OCI-LY1 (cell line): ENCODE data around the gene ABCF3.

Experiments
- H2AFZ ChIP-seq: fragments of 200-600 bp; sonication (generic), shearing (Covaris generic); 2 replicates; pipeline ENCODE4 v1.6.0; 2014; ENCODE audit warnings: antibody characterized with exemption, mild to moderate bottlenecking, low read length
- H3F3A ChIP-seq: fragments of 200-600 bp; sonication (generic), shearing (Covaris generic); 2 replicates; pipeline ENCODE4 v1.6.0; 2014; ENCODE audit warnings: mild to moderate bottlenecking, antibody characterized with exemption, low read length, moderate library complexity; ENCODE audit not compliant: insufficient read depth
- H3K27ac ChIP-seq: fragments of 200-600 bp; sonication (generic); 2 replicates; pipeline ENCODE4 v1.5.1; 2014; ENCODE audit warnings: low read length, mixed run types, mild to moderate bottlenecking, low read depth; ENCODE audit not compliant: poor library complexity, severe bottlenecking
- H3K27me3 ChIP-seq: fragments of 200-600 bp; sonication (generic); 2 replicates; pipeline ENCODE4 v1.6.0; 2014; ENCODE audit warnings: antibody characterized with exemption, mild to moderate bottlenecking, low read length, moderate library complexity; ENCODE audit not compliant: insufficient read depth
- H3K36me3 ChIP-seq: fragments of 200-600 bp; sonication (generic); 2 replicates; pipeline ENCODE4 v1.6.1; 2014; ENCODE audit warnings: mild to moderate bottlenecking, antibody characterized with exemption, low read length, moderate library complexity, mixed read lengths; ENCODE audit not compliant: insufficient read depth
- H3K4me1 ChIP-seq: fragments of 200-600 bp; sonication (generic); 2 replicates; pipeline ENCODE4 v1.5.1; 2014; ENCODE audit warnings: mild to moderate bottlenecking, low read length, moderate library complexity; ENCODE audit not compliant: insufficient read depth, severe bottlenecking
- H3K4me2 ChIP-seq: fragments of 200-600 bp; sonication (generic), shearing (Covaris generic); 2 replicates; pipeline ENCODE4 v1.6.1; 2014; ENCODE audit warnings: low read length
- H3K4me3 ChIP-seq: fragments of 200-600 bp; sonication (generic); 2 replicates; pipeline ENCODE4 v1.5.1; 2014; ENCODE audit warnings: low read length, low read depth, mild to moderate bottlenecking, mixed read lengths; ENCODE audit not compliant: poor library complexity, severe bottlenecking
- H3K79me2 ChIP-seq: fragments of 200-600 bp; shearing (Covaris generic); 2 replicates; pipeline ENCODE4 v1.6.1; 2016; ENCODE audit warnings: mixed run types, low read length, mixed read lengths; ENCODE audit not compliant: insufficient read depth
- H3K9ac ChIP-seq: fragments of 200-600 bp; sonication (generic), shearing (Covaris generic); 2 replicates; pipeline ENCODE4 v1.6.1; 2014; ENCODE audit warnings: mild to moderate bottlenecking, low read length, mixed read lengths
- H3K9me2 ChIP-seq: fragments of 200-600 bp; sonication (generic), shearing (Covaris generic); 2 replicates; pipeline ENCODE4 v1.6.1; 2014; ENCODE audit warnings: low read depth, mild to moderate bottlenecking, low read length, mixed read lengths
- H3K9me3 ChIP-seq: fragments of 200-600 bp; shearing (Covaris generic); 2 replicates; pipeline ENCODE4 v1.6.1; 2014; ENCODE audit warnings: low read length, mixed read lengths
- H4K20me1 ChIP-seq: fragments of 200-600 bp; sonication (generic), shearing (Covaris generic); 2 replicates; pipeline ENCODE4 v1.6.0; 2016; ENCODE audit warnings: mild to moderate bottlenecking, low read length; ENCODE audit not compliant: insufficient read depth
- EZH2 ChIP-seq: fragments of 200-600 bp; sonication (generic), shearing (Covaris generic); IDR thresholded peaks from 2 replicates; pipeline ENCODE4 v1.8.0; 2017; ENCODE audit warnings: borderline replicate concordance, mixed run types, mild to moderate bottlenecking, antibody characterized with exemption, low read length, moderate library complexity, mixed read lengths
- TF ChIP-seq, protein P1 (sequence below): fragments of 200-600 bp; sonication (generic), shearing (Covaris generic); IDR thresholded peaks from 2 replicates; pipeline ENCODE4 v1.5.1; 2017; ENCODE audit warnings: mild to moderate bottlenecking, antibody characterized with exemption, low read length, moderate library complexity, mixed read lengths

ABCF3 gene

DNA sequence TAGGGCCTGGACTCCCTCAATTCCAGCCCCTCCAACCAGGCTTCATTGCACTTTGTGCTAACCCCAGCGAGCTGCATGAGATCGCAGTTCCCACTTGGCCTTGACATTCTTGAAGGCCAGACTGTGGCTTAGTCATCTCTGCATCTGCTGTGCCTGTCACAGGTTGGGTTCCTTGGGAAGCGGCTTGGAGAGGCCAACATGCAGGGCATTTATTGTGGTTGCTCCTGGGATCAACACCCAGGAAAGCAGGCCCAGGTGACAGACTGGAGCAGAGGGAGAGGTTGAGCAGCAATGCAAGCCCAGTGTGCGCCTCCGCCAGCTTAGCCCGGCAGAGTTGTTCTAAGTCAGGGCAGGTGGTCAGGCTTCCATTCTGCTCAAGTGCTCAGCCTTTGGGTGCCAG lies 10.5 kb downstream of the ABCF3 start:
- no peaks in the 10 kb centered on the region for H3K9me3 ChIP-seq
- H3K79me2 ChIP-seq = no peaks in the 10 kb centered on the region
- no peak overlapping the region for H2AFZ ChIP-seq
- TF ChIP-seq EZH2 = no peak
- TF ChIP-seq, protein P1, sequence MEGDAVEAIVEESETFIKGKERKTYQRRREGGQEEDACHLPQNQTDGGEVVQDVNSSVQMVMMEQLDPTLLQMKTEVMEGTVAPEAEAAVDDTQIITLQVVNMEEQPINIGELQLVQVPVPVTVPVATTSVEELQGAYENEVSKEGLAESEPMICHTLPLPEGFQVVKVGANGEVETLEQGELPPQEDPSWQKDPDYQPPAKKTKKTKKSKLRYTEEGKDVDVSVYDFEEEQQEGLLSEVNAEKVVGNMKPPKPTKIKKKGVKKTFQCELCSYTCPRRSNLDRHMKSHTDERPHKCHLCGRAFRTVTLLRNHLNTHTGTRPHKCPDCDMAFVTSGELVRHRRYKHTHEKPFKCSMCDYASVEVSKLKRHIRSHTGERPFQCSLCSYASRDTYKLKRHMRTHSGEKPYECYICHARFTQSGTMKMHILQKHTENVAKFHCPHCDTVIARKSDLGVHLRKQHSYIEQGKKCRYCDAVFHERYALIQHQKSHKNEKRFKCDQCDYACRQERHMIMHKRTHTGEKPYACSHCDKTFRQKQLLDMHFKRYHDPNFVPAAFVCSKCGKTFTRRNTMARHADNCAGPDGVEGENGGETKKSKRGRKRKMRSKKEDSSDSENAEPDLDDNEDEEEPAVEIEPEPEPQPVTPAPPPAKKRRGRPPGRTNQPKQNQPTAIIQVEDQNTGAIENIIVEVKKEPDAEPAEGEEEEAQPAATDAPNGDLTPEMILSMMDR = no peak
- no peak overlapping the region for H3K9ac ChIP-seq
- H3K9me2 ChIP-seq = no peaks in the 10 kb centered on the region
- H3K4me3 ChIP-seq = no peak overlapping the region
- H3F3A ChIP-seq = no peaks in the 10 kb centered on the region
- H4K20me1 ChIP-seq = no peaks in the 10 kb centered on the region
- H3K4me1 ChIP-seq = no peaks in the 10 kb centered on the region
- peaks cover 43% of the 10 kb centered on the region for H3K36me3 ChIP-seq
- H3K4me2 ChIP-seq = no peak overlapping the region
- H3K27me3 ChIP-seq = no peaks in the 10 kb centered on the region
- no peak overlapping the region for H3K27ac ChIP-seq

DNA sequence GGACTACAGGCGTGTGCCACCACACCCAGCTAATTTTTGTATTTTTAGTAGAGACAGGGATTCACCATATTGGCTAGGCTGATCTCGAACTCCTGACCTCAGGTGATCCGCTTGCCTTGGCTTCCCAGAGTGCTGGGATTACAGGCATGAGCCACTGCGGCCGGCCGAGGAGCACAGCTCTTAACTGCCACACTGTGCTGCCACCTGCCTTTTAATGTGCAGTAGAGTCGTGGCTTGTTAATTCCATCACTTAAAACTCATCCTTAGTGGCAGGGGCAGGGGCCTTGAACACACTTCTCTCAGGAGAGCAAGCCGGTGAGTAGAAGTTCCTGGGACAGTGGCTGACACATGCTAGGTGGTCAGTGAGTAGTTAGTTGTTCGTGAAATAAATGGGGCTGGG lies 12.5 kb downstream of the ABCF3 start:
- H3F3A ChIP-seq = no peaks in the 10 kb centered on the region
- no peaks in the 10 kb centered on the region for H3K27me3 ChIP-seq
- no peaks in the 10 kb centered on the region for H3K9me2 ChIP-seq
- no peak overlapping the region for H3K9ac ChIP-seq
- H2AFZ ChIP-seq = no peak overlapping the region
- no peak overlapping the region for H3K4me3 ChIP-seq
- peaks cover 23% of the 10 kb centered on the region for H3K36me3 ChIP-seq
- no peak overlapping the region for H3K27ac ChIP-seq
- TF ChIP-seq, protein P1 = no peak
- TF ChIP-seq EZH2 = no peak
- no peak overlapping the region for H3K4me2 ChIP-seq
- no peaks in the 10 kb centered on the region for H3K9me3 ChIP-seq
- no peaks in the 10 kb centered on the region for H3K4me1 ChIP-seq
- no peaks in the 10 kb centered on the region for H4K20me1 ChIP-seq
- H3K79me2 ChIP-seq = no peaks in the 10 kb centered on the region

GRCh38 chr3:184200825-184201224 lies 14.8 kb downstream of the ABCF3 start:
- Histone ChIP-seq H3K9me2 (no peaks in the 10 kb centered on the region), H3K4me3 (no peak overlapping the region), H3K9ac (no peak overlapping the region), H4K20me1 (no peaks in the 10 kb centered on the region), H2AFZ (no peak overlapping the region), H3K4me1 (no peaks in the 10 kb centered on the region), H3K36me3 (peaks cover under 1% of the 10 kb centered on the region; the same call in 1 of the 2 replicates), H3K9me3 (no peaks in the 10 kb centered on the region), H3K79me2 (no peaks in the 10 kb centered on the region), H3F3A (no peaks in the 10 kb centered on the region), H3K27ac (no peak overlapping the region), H3K27me3 (0 out of 2 replicates have a peak, but pooled peaks cover 6% of the 10 kb centered on the region), H3K4me2 (no peak overlapping the region)
- TF ChIP-seq EZH2 = no peak
- TF ChIP-seq, protein P1 = no peak
